Calu3 (cell line): ENCODE results near the gene PLA2G6. TPM values are rescaled to one million over a fixed set of nuclear protein-coding genes. Genes with fewer than 3 reads are reported as not detected.

Source experiments
- BruUV-seq: library from RNA; stranded (reverse); fragments of 400-500 nt; replicated peaks from 2 replicates; lab custom pipeline; 2021; lab: Mats Ljungman, UMichigan
- CTCF ChIA-PET: fragments of 300-600 bp; sonication (Branson Sonifier 250); formaldehyde crosslinking; loops from one replicate; lab custom pipeline; 2022; ENCODE audit warnings: antibody characterized with exemption; lab: Charles Lee
- DNase-seq: peaks from one replicate; pipeline ENCODE4 v3.0.0; 2022
- H3K27ac Mint-ChIP-seq: one replicate; pipeline ENCODE4 v1.8.0; 2022; ENCODE audit warnings: mixed read lengths; ENCODE audit not compliant: unreplicated experiment
- H3K27me3 Mint-ChIP-seq: one replicate; pipeline ENCODE4 v1.8.0; 2022; ENCODE audit warnings: mixed read lengths; ENCODE audit not compliant: unreplicated experiment
- H3K36me3 Mint-ChIP-seq: one replicate; pipeline ENCODE4 v1.8.0; 2022; ENCODE audit warnings: mild to moderate bottlenecking, moderate library complexity, mixed read lengths; ENCODE audit not compliant: insufficient read depth, unreplicated experiment
- H3K4me1 Mint-ChIP-seq: one replicate; pipeline ENCODE4 v1.8.0; 2022; ENCODE audit warnings: mild to moderate bottlenecking, low read depth, mixed read lengths; ENCODE audit not compliant: unreplicated experiment
- H3K4me3 Mint-ChIP-seq: one replicate; pipeline ENCODE4 v1.8.0; 2022; ENCODE audit warnings: mild to moderate bottlenecking, low read depth, moderate library complexity, mixed read lengths; ENCODE audit not compliant: unreplicated experiment
- H3K9me3 Mint-ChIP-seq: one replicate; pipeline ENCODE4 v1.8.0; 2022; ENCODE audit warnings: low read depth, mixed read lengths; ENCODE audit not compliant: unreplicated experiment
- CTCF ChIP-seq: fragments of 200-600 bp; IDR thresholded peaks from one replicate; pipeline ENCODE4 v1.8.0; 2022; ENCODE audit warnings: antibody characterized with exemption; ENCODE audit not compliant: unreplicated experiment
- intact Hi-C: fragments of 100-400 bp; cut with micrococcal nuclease; formaldehyde crosslinking; loops from one replicate; pipeline ENCODE4 v1.10.0; 2022; ENCODE audit not compliant: unreplicated experiment
- total RNA-seq: library from RNA; stranded (reverse); gene quantifications from 2 replicates; pipeline ENCODE4 v1.2.3, GENCODE V29; 2022

PLA2G6 gene
- total RNA-seq, 1 experiment from 2014 or later, result 43.5 TPM

GRCh38 chr22:38169116-38169515, 12.5 kb downstream of the PLA2G6 start:
- DNase-seq, result no peak
- intact Hi-C loops, result loop anchor here (10.0 kb wide), 1 partner anchor 54 kb away; the partner anchor contains the start of gene BAIAP2L2
- H3K27ac Mint-ChIP-seq, result no peak overlapping the region

GRCh38 chr22:38167988-38168407, 13.6 kb downstream of the PLA2G6 start:
- H3K27ac Mint-ChIP-seq, result peak overlapping the region; percentile 92
- no peak for TF ChIP-seq CTCF
- intact Hi-C loops, result loop anchor here (10.0 kb wide), 1 partner anchor 53 kb away; the partner anchor contains the start of gene BAIAP2L2
- BruUV-seq, result no TSS peak
- H3K36me3 Mint-ChIP-seq, result peaks cover 38% of the 10 kb centered on the region
- no peaks in the 10 kb centered on the region for H3K27me3 Mint-ChIP-seq
- CTCF ChIA-PET, result interaction anchor here (0.9 to 1.0 kb wide), 2 partner anchors 10 to 24 kb away, joined by 3 to 4 read pairs; no protein-coding TSS in a partner anchor
- peaks cover 68% of the 10 kb centered on the region for H3K4me1 Mint-ChIP-seq
- H3K4me3 Mint-ChIP-seq, result peak overlapping the region; percentile 69
- peak; percentile 46 for DNase-seq
- H3K9me3 Mint-ChIP-seq, result no peaks in the 10 kb centered on the region

More at GRCh38 chr22:38169116-38169515, 12.5 kb downstream of the PLA2G6 start:
- no peak overlapping the region for H3K4me3 Mint-ChIP-seq
- BruUV-seq, result no TSS peak
- H3K9me3 Mint-ChIP-seq, result no peaks in the 10 kb centered on the region
- H3K36me3 Mint-ChIP-seq, result peaks cover 33% of the 10 kb centered on the region
- H3K4me1 Mint-ChIP-seq, result peaks cover 65% of the 10 kb centered on the region
- TF ChIP-seq CTCF, result no peak
- no peaks in the 10 kb centered on the region for H3K27me3 Mint-ChIP-seq
- CTCF ChIA-PET, result no interaction called here

GRCh38 chr22:38165922-38166593, 15.6 kb downstream of the PLA2G6 start:
- H3K27me3 Mint-ChIP-seq, result no peaks in the 10 kb centered on the region
- H3K27ac Mint-ChIP-seq, result peak overlapping the region; percentile 60
- H3K9me3 Mint-ChIP-seq, result no peaks in the 10 kb centered on the region
- H3K4me1 Mint-ChIP-seq, result peaks cover 66% of the 10 kb centered on the region
- TF ChIP-seq CTCF, result no peak
- CTCF ChIA-PET, result interaction anchor here (1.1 to 2.0 kb wide), 2 partner anchors 15 to 23 kb away, joined by 3 to 5 read pairs; no protein-coding TSS in a partner anchor
- intact Hi-C loops, result loop anchor here (10.0 kb wide), 1 partner anchor 51 kb away; the partner anchor contains the start of gene BAIAP2L2
- no TSS peak for BruUV-seq
- DNase-seq, result no peak
- peaks cover 33% of the 10 kb centered on the region for H3K36me3 Mint-ChIP-seq
- H3K4me3 Mint-ChIP-seq, result peak overlapping the region; percentile 48

- H3K4me1 Mint-ChIP-seq, result peaks cover 66% of the 10 kb centered on the region
- DNase-seq, result no peak
- no peaks in the 10 kb centered on the region for H3K27me3 Mint-ChIP-seq
- CTCF ChIA-PET, result interaction anchor here (0.6 to 2.0 kb wide), 7 partner anchors 14 to 978 kb away, joined by 3 to 10 read pairs (median 5); partner anchors contain the start of genes BAIAP2L2 and MAFF
- H3K36me3 Mint-ChIP-seq, result peaks cover 33% of the 10 kb centered on the region
- no peaks in the 10 kb centered on the region for H3K9me3 Mint-ChIP-seq
- TSS peak; percentile 88 for BruUV-seq
- peak overlapping the region; percentile 60 for H3K27ac Mint-ChIP-seq
- H3K4me3 Mint-ChIP-seq, result peak overlapping the region; percentile 48
- intact Hi-C loops, result loop anchor here (10.0 kb wide), 1 partner anchor 50 kb away; the partner anchor contains the start of gene BAIAP2L2
- no peak for TF ChIP-seq CTCF
Measured at GRCh38 chr22:38164551-38164918, 17.1 kb downstream of the PLA2G6 start.
